IMR-90 (cell line): ENCODE measurements around the gene TOP2B. TPM values are rescaled to one million over a fixed set of nuclear protein-coding genes. Genes with fewer than 3 reads are reported as not detected.

Experiments used
- ATAC-seq: fragments of 200-7000 bp; cut with Tn5 transposase; 2 replicates; pipeline ENCODE4 v1.9.1; 2020; ENCODE audit warnings: low read depth, mild to moderate bottlenecking, moderate library complexity
- BruUV-seq: library from RNA; stranded (reverse); fragments of 400-500 nt; replicated peaks from 2 replicates; lab custom pipeline; 2021; lab: Mats Ljungman, UMichigan
- CTCF ChIA-PET: fragments of 300-600 bp; formaldehyde crosslinking; extraction: SDS; loops from one replicate; lab custom pipeline; 2021; ENCODE audit warnings: antibody characterized with exemption; lab: Yijun Ruan, JAX
- POLR2A ChIA-PET: fragments of 300-600 bp; sonication (Branson Sonifier 250); formaldehyde crosslinking; loops from one replicate; lab custom pipeline; 2022; ENCODE audit warnings: antibody characterized with exemption; ENCODE audit not compliant: unreplicated experiment; lab: Charles Lee
- DNase-seq: peaks from one replicate; pipeline ENCODE4 v3.0.0; 2013
- H2AFZ ChIP-seq: replicated peaks from 2 replicates; pipeline ENCODE3; 2013; ENCODE audit warnings: low read length, mild to moderate bottlenecking; ENCODE audit not compliant: poor library complexity
- H2AK5ac ChIP-seq: 2 replicates; pipeline ENCODE4 v1.6.1; 2013; ENCODE audit warnings: low read depth, low read length, inconsistent platforms
- H2AK9ac ChIP-seq: replicated peaks from 2 replicates; pipeline ENCODE3; 2013; ENCODE audit warnings: mild to moderate bottlenecking, low read depth, low read length, moderate library complexity; ENCODE audit not compliant: poor library complexity
- H2BK120ac ChIP-seq: 2 replicates; pipeline ENCODE4 v1.6.1; 2013; ENCODE audit warnings: low read depth, low read length, inconsistent platforms
- H2BK15ac ChIP-seq: 3 replicates; pipeline ENCODE4 v1.6.1; 2013; ENCODE audit warnings: low read depth, low read length, inconsistent platforms
- H2BK20ac ChIP-seq: 2 replicates; pipeline ENCODE4 v1.6.1; 2013; ENCODE audit warnings: low read depth, mild to moderate bottlenecking, inconsistent platforms, low read length, moderate library complexity
- H2BK5ac ChIP-seq: 2 replicates; pipeline ENCODE4 v1.6.1; 2013; ENCODE audit warnings: mild to moderate bottlenecking, low read depth, low read length, inconsistent platforms; ENCODE audit not compliant: poor library complexity, severe bottlenecking
- H3K14ac ChIP-seq: replicated peaks from 2 replicates; pipeline ENCODE4 v1.6.1; 2013; ENCODE audit warnings: low read depth, low read length, inconsistent platforms
- H3K18ac ChIP-seq: 2 replicates; pipeline ENCODE4 v1.6.1; 2013; ENCODE audit warnings: low read depth, low read length, control low read depth
- H3K23ac ChIP-seq: 2 replicates; pipeline ENCODE4 v1.6.1; 2013; ENCODE audit warnings: low read depth, low read length, inconsistent platforms
- H3K27ac ChIP-seq: 2 replicates; pipeline ENCODE4 v1.5.1; 2013; ENCODE audit warnings: mild to moderate bottlenecking, control low read depth, low read length; ENCODE audit not compliant: insufficient read depth
- H3K27me3 ChIP-seq: 2 replicates; pipeline ENCODE4 v1.6.1; 2013; ENCODE audit warnings: low read length; ENCODE audit not compliant: control insufficient read depth, insufficient read depth
- H3K36me3 ChIP-seq: 2 replicates; pipeline ENCODE4 v1.6.1; 2013; ENCODE audit warnings: low read length, mixed read lengths; ENCODE audit not compliant: control insufficient read depth, insufficient read depth
- H3K4ac ChIP-seq: 2 replicates; pipeline ENCODE4 v1.6.1; 2013; ENCODE audit warnings: low read depth, low read length, inconsistent platforms
- H3K4me1 ChIP-seq: 2 replicates; pipeline ENCODE4 v1.6.1; 2013; ENCODE audit warnings: low read length, mixed read lengths; ENCODE audit not compliant: control insufficient read depth, insufficient read depth
- H3K4me2 ChIP-seq: 2 replicates; pipeline ENCODE4 v1.6.1; 2013; ENCODE audit warnings: low read depth, mild to moderate bottlenecking, control low read depth, low read length, moderate library complexity
- H3K4me3 ChIP-seq: 2 replicates; pipeline ENCODE4 v1.5.1; 2013; ENCODE audit warnings: low read depth, mild to moderate bottlenecking, control low read depth, low read length, moderate library complexity; ENCODE audit not compliant: insufficient read depth
- H3K56ac ChIP-seq: 2 replicates; pipeline ENCODE4 v1.6.1; 2013; ENCODE audit warnings: low read length, inconsistent platforms; ENCODE audit not compliant: insufficient read depth; ENCODE audit errors: extremely low read depth
- H3K79me1 ChIP-seq, 2 experiments: 2 replicates each; pipeline ENCODE4 v1.6.1; 2013; ENCODE audit warnings: low read length in 2 of 2, inconsistent platforms in 1 of 2, low read depth in 1 of 2
- H3K9ac ChIP-seq: 2 replicates; pipeline ENCODE4 v1.6.1; 2013; ENCODE audit warnings: low read depth, low read length, control low read depth
- H3K9me1 ChIP-seq: 2 replicates; pipeline ENCODE4 v1.6.1; 2013; ENCODE audit warnings: low read length, inconsistent platforms; ENCODE audit not compliant: insufficient read depth
- H3K9me3 ChIP-seq: 2 replicates; pipeline ENCODE4 v1.6.1; 2013; ENCODE audit warnings: low read length; ENCODE audit not compliant: control insufficient read depth, insufficient read depth
- H4K20me1 ChIP-seq: 2 replicates; pipeline ENCODE4 v1.6.1; 2013; ENCODE audit warnings: low read length, inconsistent platforms; ENCODE audit not compliant: insufficient read depth
- H4K5ac ChIP-seq: 2 replicates; pipeline ENCODE4 v1.6.1; 2013; ENCODE audit warnings: mild to moderate bottlenecking, low read depth, low read length, control low read depth
- H4K8ac ChIP-seq, 2 experiments: 2 replicates each; pipeline ENCODE4 v1.6.1; 2013; ENCODE audit warnings: low read depth in 2 of 2, low read length in 2 of 2, control low read depth in 1 of 2, inconsistent platforms in 1 of 2
- H4K91ac ChIP-seq: 2 replicates; pipeline ENCODE4 v1.6.1; 2013; ENCODE audit warnings: low read depth, low read length, inconsistent platforms; ENCODE audit not compliant: insufficient read depth
- BHLHE40 ChIP-seq: fragments of 150-350 bp; IDR thresholded peaks from 2 replicates; pipeline ENCODE4 v1.6.1; 2016; ENCODE audit warnings: mild to moderate bottlenecking, low read depth, low read length
- CHD1 ChIP-seq: IDR thresholded peaks from 2 replicates; pipeline ENCODE4 v1.6.1; 2012; ENCODE audit warnings: low read depth, low read length, improper control_type of control experiment
- ELK1 ChIP-seq: fragments of 150-350 bp; IDR thresholded peaks from 2 replicates; pipeline ENCODE4 v1.6.1; 2016; ENCODE audit warnings: low read depth, mild to moderate bottlenecking, low read length, moderate library complexity, borderline replicate concordance
- FOS ChIP-seq: fragments of 150-350 bp; IDR thresholded peaks from 2 replicates; pipeline ENCODE4 v1.6.1; 2016; ENCODE audit warnings: low read depth, low read length
- MAFK ChIP-seq: IDR thresholded peaks from 2 replicates; pipeline ENCODE4 v1.6.1; 2012; ENCODE audit warnings: low read depth, low read length, improper control_type of control experiment
- MAZ ChIP-seq: IDR thresholded peaks from 2 replicates; pipeline ENCODE4 v1.6.1; 2012; ENCODE audit warnings: low read depth, mild to moderate bottlenecking, low read length, improper control_type of control experiment, moderate library complexity, borderline replicate concordance
- MXI1 ChIP-seq: IDR thresholded peaks from 2 replicates; pipeline ENCODE4 v1.6.1; 2012; ENCODE audit warnings: low read depth, mild to moderate bottlenecking, low read length, moderate library complexity, borderline replicate concordance
- POLR2A ChIP-seq: IDR thresholded peaks from 2 replicates; pipeline ENCODE4 v1.6.1; 2012; ENCODE audit warnings: mild to moderate bottlenecking, low read depth, low read length
- RAD21 ChIP-seq: IDR thresholded peaks from 2 replicates; pipeline ENCODE4 v1.6.1; 2012; ENCODE audit warnings: low read length, improper control_type of control experiment
- RCOR1 ChIP-seq: IDR thresholded peaks from 2 replicates; pipeline ENCODE4 v1.6.1; 2012; ENCODE audit warnings: mild to moderate bottlenecking, low read length, improper control_type of control experiment; ENCODE audit not compliant: insufficient replicate concordance
- RFX5 ChIP-seq: IDR thresholded peaks from 2 replicates; pipeline ENCODE4 v1.8.0; 2012; ENCODE audit warnings: low read depth, mild to moderate bottlenecking, low read length, moderate library complexity
- SMC3 ChIP-seq: fragments of 150-350 bp; IDR thresholded peaks from 2 replicates; pipeline ENCODE4 v1.6.1; 2016; ENCODE audit warnings: low read depth, mild to moderate bottlenecking, antibody characterized with exemption, low read length, moderate library complexity
- USF2 ChIP-seq: fragments of 150-350 bp; IDR thresholded peaks from 2 replicates; pipeline ENCODE4 v1.6.1; 2017; ENCODE audit warnings: mild to moderate bottlenecking, antibody characterized with exemption, low read length, low read depth
- dilution Hi-C: fragments of 300-500 bp; cut with HindIII; formaldehyde crosslinking; loops from one replicate; pipeline ENCODE4 v1.14.3; 2018; ENCODE audit warnings: low sequenced_read_pairs; ENCODE audit not compliant: unreplicated experiment
- in situ Hi-C: fragments of 300-500 bp; cut with MboI; formaldehyde crosslinking; loops from 3 replicates; pipeline ENCODE4 v1.14.3; 2019; ENCODE audit warnings: low sequenced_read_pairs, inconsistent platforms, mixed read lengths
- intact Hi-C: fragments of 100-400 bp; cut with micrococcal nuclease; formaldehyde crosslinking; loops from 2 replicates; pipeline ENCODE4 v1.10.0; 2022
- polyA plus RNA-seq, 3 experiments: library from polyadenylated mRNA; depleted of rRNA; stranded (reverse); fragments of >200 nt; gene quantifications; 2 replicates each; pipeline ENCODE4 v1.2.3, GENCODE V29; 2012; ENCODE audit warnings: low replicate concordance in 1 of 3
- total RNA-seq: library from RNA; depleted of rRNA; stranded (reverse); fragments of >200 nt; gene quantifications from 2 replicates; pipeline ENCODE4 v1.2.3, GENCODE V29; 2012
- TF ChIP-seq, protein P1 (sequence below): conservative IDR thresholded peaks from 2 replicates; pipeline ENCODE4 v1.5.1; 2012; ENCODE audit warnings: mild to moderate bottlenecking, low read depth, low read length, improper control_type of control experiment

TOP2B gene
- total and polyA plus RNA-seq, 2 of the 4 experiments (the other 2 are of a cell fraction), result 45.5 to 53.4 TPM

GRCh38 chr3:25654576-25654975 is 10.1 kb downstream of the TOP2B start:
- no peak overlapping the region for H3K4ac ChIP-seq
- no peak overlapping the region for H4K91ac ChIP-seq
- H3K9ac ChIP-seq, result no peak overlapping the region
- H3K4me1 ChIP-seq, result peaks cover 4% of the 10 kb centered on the region; the same call in 1 of the 2 replicates
- H3K79me1 ChIP-seq, result peaks cover 25 to 35% of the 10 kb centered on the region in 2 experiments; a peak in 3 of 4 replicates
- POLR2A ChIA-PET, result no interaction called here
- no peak for ATAC-seq
- dilution Hi-C loops (no loop called here), in situ Hi-C loops (no loop called here), intact Hi-C loops (no loop called here)
- no peak for DNase-seq
- H3K27ac ChIP-seq, result no peak overlapping the region
- H3K4me3 ChIP-seq, result no peak overlapping the region
- no peak overlapping the region for H3K14ac ChIP-seq
- H3K9me1 ChIP-seq, result peaks cover 3% of the 10 kb centered on the region; the same call in 1 of the 2 replicates
- no peak overlapping the region for H3K18ac ChIP-seq
- no peak overlapping the region for H2BK120ac ChIP-seq
- H4K8ac ChIP-seq, result no peak overlapping the region
- no peaks in the 10 kb centered on the region for H3K36me3 ChIP-seq
- no peak overlapping the region for H2AK9ac ChIP-seq
- H4K5ac ChIP-seq, result no peak overlapping the region
- no peak overlapping the region; the same call in 1 of the 2 replicates for H3K56ac ChIP-seq
- H2AFZ ChIP-seq, result no peak overlapping the region
- H3K4me2 ChIP-seq, result no peak overlapping the region
- no peak overlapping the region for H2BK15ac ChIP-seq
- TF ChIP-seq RFX5 (no peak), RAD21 (no peak), USF2 (no peak), SMC3 (no peak), MXI1 (no peak), RCOR1 (no peak), MAZ (no peak), MAFK (no peak), FOS (no peak), BHLHE40 (no peak), ELK1 (no peak), CHD1 (no peak), POLR2A (no peak)
- TF ChIP-seq, protein P1, sequence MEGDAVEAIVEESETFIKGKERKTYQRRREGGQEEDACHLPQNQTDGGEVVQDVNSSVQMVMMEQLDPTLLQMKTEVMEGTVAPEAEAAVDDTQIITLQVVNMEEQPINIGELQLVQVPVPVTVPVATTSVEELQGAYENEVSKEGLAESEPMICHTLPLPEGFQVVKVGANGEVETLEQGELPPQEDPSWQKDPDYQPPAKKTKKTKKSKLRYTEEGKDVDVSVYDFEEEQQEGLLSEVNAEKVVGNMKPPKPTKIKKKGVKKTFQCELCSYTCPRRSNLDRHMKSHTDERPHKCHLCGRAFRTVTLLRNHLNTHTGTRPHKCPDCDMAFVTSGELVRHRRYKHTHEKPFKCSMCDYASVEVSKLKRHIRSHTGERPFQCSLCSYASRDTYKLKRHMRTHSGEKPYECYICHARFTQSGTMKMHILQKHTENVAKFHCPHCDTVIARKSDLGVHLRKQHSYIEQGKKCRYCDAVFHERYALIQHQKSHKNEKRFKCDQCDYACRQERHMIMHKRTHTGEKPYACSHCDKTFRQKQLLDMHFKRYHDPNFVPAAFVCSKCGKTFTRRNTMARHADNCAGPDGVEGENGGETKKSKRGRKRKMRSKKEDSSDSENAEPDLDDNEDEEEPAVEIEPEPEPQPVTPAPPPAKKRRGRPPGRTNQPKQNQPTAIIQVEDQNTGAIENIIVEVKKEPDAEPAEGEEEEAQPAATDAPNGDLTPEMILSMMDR, result no peak
- H3K27me3 ChIP-seq, result no peaks in the 10 kb centered on the region
- no peak overlapping the region for H2BK5ac ChIP-seq
- no peak overlapping the region for H2AK5ac ChIP-seq
- CTCF ChIA-PET, result no interaction called here
- H3K9me3 ChIP-seq, result no peaks in the 10 kb centered on the region
- H2BK20ac ChIP-seq, result no peak overlapping the region
- H4K20me1 ChIP-seq, result peaks cover 58% of the 10 kb centered on the region
- BruUV-seq, result no TSS peak
- H3K23ac ChIP-seq, result no peak overlapping the region
